Hepatocyte (in vitro differentiated cells): ENCODE measurements around the gene PVALEF. TPM values are rescaled to one million over a fixed set of nuclear protein-coding genes. Genes with fewer than 3 reads are reported as not detected.

Experiments used
- DNase-seq: peaks from one replicate; pipeline ENCODE4 v3.0.0-alpha.2; 2016; ENCODE audit warnings: low spot score
- H2AFZ ChIP-seq: fragments of 200-600 bp; sonication (generic); 2 replicates; pipeline ENCODE4 v1.6.0; 2016; ENCODE audit warnings: antibody characterized with exemption, mild to moderate bottlenecking
- H3K27ac ChIP-seq: fragments of 200-600 bp; sonication (generic); 2 replicates; pipeline ENCODE4 v1.5.1; 2016; ENCODE audit warnings: mild to moderate bottlenecking
- H3K27me3 ChIP-seq: fragments of 200-600 bp; sonication (generic); 2 replicates; pipeline ENCODE4 v1.6.1; 2016
- H3K36me3 ChIP-seq: fragments of 200-600 bp; sonication (generic); replicated peaks from 2 replicates; pipeline ENCODE4 v1.5.1; 2016; ENCODE audit warnings: low read depth; ENCODE audit not compliant: insufficient read depth
- H3K4me1 ChIP-seq: fragments of 200-600 bp; sonication (generic); 2 replicates; pipeline ENCODE4 v1.5.1; 2016; ENCODE audit warnings: mild to moderate bottlenecking, moderate library complexity; ENCODE audit not compliant: insufficient read depth
- H3K4me2 ChIP-seq: fragments of 200-600 bp; sonication (generic); 2 replicates; pipeline ENCODE4 v1.6.0; 2016
- H3K4me3 ChIP-seq: fragments of 200-600 bp; sonication (generic); 2 replicates; pipeline ENCODE4 v1.5.1; 2016; ENCODE audit warnings: mild to moderate bottlenecking
- H3K79me2 ChIP-seq: fragments of 200-600 bp; sonication (generic); 2 replicates; pipeline ENCODE4 v1.6.0; 2017; ENCODE audit warnings: mild to moderate bottlenecking
- H3K9me2 ChIP-seq: fragments of 200-600 bp; sonication (generic); replicated peaks from 2 replicates; pipeline ENCODE4 v1.6.0; 2017; ENCODE audit warnings: mild to moderate bottlenecking; ENCODE audit not compliant: insufficient read depth
- H3K9me3 ChIP-seq: fragments of 200-600 bp; sonication (generic); 2 replicates; pipeline ENCODE4 v1.5.1; 2016; ENCODE audit warnings: low read depth, mild to moderate bottlenecking
- H4K20me1 ChIP-seq: fragments of 200-600 bp; sonication (generic); 2 replicates; pipeline ENCODE4 v1.6.0; 2016; ENCODE audit warnings: mild to moderate bottlenecking; ENCODE audit not compliant: insufficient read depth, poor library complexity, severe bottlenecking
- CTCF ChIP-seq: fragments of 200-600 bp; sonication (generic); IDR thresholded peaks from 2 replicates; pipeline ENCODE4 v1.5.1; 2016; ENCODE audit warnings: antibody characterized with exemption, mild to moderate bottlenecking; ENCODE audit not compliant: poor library complexity
- EZH2 ChIP-seq: fragments of 200-600 bp; sonication (generic); IDR thresholded peaks from 2 replicates; pipeline ENCODE4 v1.6.1; 2016; ENCODE audit warnings: antibody characterized with exemption, mild to moderate bottlenecking, borderline replicate concordance
- EZH2phosphoT487 ChIP-seq: fragments of 200-600 bp; sonication (generic); IDR thresholded peaks from one replicate; pipeline ENCODE4 v1.6.1; 2018; ENCODE audit warnings: antibody characterized with exemption, mild to moderate bottlenecking, low read depth, moderate library complexity; ENCODE audit not compliant: unreplicated experiment, severe bottlenecking
- WGBS: methylation state at CpG from one replicate; pipeline ENCODE4 v1.1.6; 2016; ENCODE audit warnings: low lambda C conversion rate; ENCODE audit errors: missing lambda C conversion rate; 5-methylcytosine and 5-hydroxymethylcytosine counted together
- polyA plus RNA-seq: library from polyadenylated mRNA; unstranded; fragments of >200 nt; fragmentation: Nextera tagmentation; extraction: Ambion mirVana; gene quantifications from 2 replicates; pipeline ENCODE4 v1.2.1, GENCODE V29; 2016
- total RNA-seq: library from RNA; depleted of rRNA; stranded (reverse); fragments of >200 nt; gene quantifications from 2 replicates; pipeline ENCODE4 v1.2.3, GENCODE V29; 2014

PVALEF gene
- total and polyA plus RNA-seq, 2 experiments from 2014 or later = 0.15 TPM; not detected in 1

DNA sequence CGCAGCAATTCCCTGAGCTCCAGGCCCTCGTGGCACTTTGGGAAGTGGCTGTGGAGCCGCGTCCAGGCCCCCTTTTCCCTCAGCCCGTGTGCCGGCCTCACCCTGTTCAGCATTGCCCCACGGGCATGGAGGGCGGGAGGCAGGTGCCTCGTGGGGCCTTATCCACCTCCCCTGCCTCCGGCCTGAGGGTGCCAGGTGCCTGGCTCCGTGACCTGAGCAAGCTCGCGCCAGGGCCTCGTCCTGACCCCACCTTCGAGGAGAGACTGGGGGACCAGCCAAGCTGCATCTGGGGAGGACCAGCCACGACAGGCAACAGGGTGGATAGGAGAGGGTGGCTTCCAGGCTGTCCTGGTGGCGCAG, 27.7 kb downstream of the PVALEF start:
- Histone ChIP-seq H4K20me1 (no peaks in the 10 kb centered on the region), H3K4me3 (no peak overlapping the region), H2AFZ (no peak overlapping the region), H3K9me2 (no peaks in the 10 kb centered on the region), H3K36me3 (no peaks in the 10 kb centered on the region), H3K9me3 (no peaks in the 10 kb centered on the region), H3K27ac (no peak overlapping the region), H3K79me2 (no peaks in the 10 kb centered on the region), H3K4me2 (no peak overlapping the region), H3K27me3 (no peaks in the 10 kb centered on the region), H3K4me1 (no peaks in the 10 kb centered on the region)
- no peak for DNase-seq
- no peak for TF ChIP-seq EZH2phosphoT487
- TF ChIP-seq EZH2 = no peak
- TF ChIP-seq CTCF = no peak
- WGBS = 93% methylated on average over 17 of the region's 17 CpGs

- H2AFZ ChIP-seq = no peak overlapping the region
- no peak overlapping the region for H3K27ac ChIP-seq
- no peaks in the 10 kb centered on the region for H3K4me1 ChIP-seq
- no peaks in the 10 kb centered on the region for H3K9me3 ChIP-seq
- no peak for DNase-seq
- H4K20me1 ChIP-seq = no peaks in the 10 kb centered on the region
- WGBS = 95% methylated on average over 30 of the region's 38 CpGs
- H3K4me3 ChIP-seq = no peak overlapping the region
- no peaks in the 10 kb centered on the region for H3K27me3 ChIP-seq
- TF ChIP-seq EZH2phosphoT487 (no peak), EZH2 (no peak), CTCF (no peak)
- H3K36me3 ChIP-seq = no peaks in the 10 kb centered on the region
- H3K9me2 ChIP-seq = no peaks in the 10 kb centered on the region
- H3K79me2 ChIP-seq = no peaks in the 10 kb centered on the region
- H3K4me2 ChIP-seq = no peak overlapping the region
Observed at GRCh38 chr17:81193470-81194224, 28.3 kb downstream of the PVALEF start.

DNA sequence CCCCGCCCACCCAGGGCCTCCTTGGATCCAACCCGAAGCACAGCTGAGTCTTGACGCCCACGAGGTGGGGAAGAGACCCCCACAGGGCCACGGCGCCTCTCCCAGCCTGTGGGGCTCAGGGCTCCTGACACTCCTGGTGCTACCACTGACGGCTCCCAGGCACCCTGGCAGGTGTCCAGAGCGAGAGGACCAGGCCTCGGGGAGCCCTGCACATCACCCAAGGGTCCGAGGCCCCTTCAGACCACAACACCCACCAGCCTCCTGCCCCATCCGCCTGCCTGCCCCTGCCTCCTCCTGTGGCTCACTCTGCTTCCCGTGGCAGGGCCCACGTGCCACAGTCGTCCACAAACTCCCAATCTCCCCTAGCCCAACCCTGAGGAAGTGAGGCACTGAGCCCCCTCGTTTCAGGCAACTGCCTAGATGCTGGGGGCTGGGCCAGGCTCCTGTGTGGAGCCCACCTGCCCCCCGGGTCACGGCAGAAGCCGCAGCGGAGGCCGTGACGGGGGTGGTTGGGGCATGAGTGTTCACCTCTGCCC, 29.0 kb downstream of the PVALEF start:
- Histone ChIP-seq H3K9me3 (no peaks in the 10 kb centered on the region), H3K36me3 (no peaks in the 10 kb centered on the region), H3K9me2 (no peaks in the 10 kb centered on the region), H3K4me3 (no peak overlapping the region), H2AFZ (no peak overlapping the region), H3K79me2 (no peaks in the 10 kb centered on the region), H4K20me1 (no peaks in the 10 kb centered on the region), H3K27ac (no peak overlapping the region), H3K27me3 (no peaks in the 10 kb centered on the region), H3K4me2 (no peak overlapping the region), H3K4me1 (no peaks in the 10 kb centered on the region)
- no peak for TF ChIP-seq EZH2
- TF ChIP-seq EZH2phosphoT487 = no peak
- TF ChIP-seq CTCF = no peak
- DNase-seq = no peak
- WGBS = 90% methylated on average over 20 of the region's 21 CpGs
